HTERT RPE-1 (cell line): ENCODE results near the gene EMC10.
"Not testable (repeated sequence)": the region's sequence is repeated elsewhere in the genome, so short reads cannot be mapped to it uniquely, and the experiment has no call there.

Experiments used
- in situ Hi-C: fragments of 300-500 bp; cut with MboI; formaldehyde crosslinking; loops from 4 replicates; pipeline ENCODE4 v1.14.3; 2020; ENCODE audit warnings: low sequenced_read_pairs

Gene EMC10

DNA sequence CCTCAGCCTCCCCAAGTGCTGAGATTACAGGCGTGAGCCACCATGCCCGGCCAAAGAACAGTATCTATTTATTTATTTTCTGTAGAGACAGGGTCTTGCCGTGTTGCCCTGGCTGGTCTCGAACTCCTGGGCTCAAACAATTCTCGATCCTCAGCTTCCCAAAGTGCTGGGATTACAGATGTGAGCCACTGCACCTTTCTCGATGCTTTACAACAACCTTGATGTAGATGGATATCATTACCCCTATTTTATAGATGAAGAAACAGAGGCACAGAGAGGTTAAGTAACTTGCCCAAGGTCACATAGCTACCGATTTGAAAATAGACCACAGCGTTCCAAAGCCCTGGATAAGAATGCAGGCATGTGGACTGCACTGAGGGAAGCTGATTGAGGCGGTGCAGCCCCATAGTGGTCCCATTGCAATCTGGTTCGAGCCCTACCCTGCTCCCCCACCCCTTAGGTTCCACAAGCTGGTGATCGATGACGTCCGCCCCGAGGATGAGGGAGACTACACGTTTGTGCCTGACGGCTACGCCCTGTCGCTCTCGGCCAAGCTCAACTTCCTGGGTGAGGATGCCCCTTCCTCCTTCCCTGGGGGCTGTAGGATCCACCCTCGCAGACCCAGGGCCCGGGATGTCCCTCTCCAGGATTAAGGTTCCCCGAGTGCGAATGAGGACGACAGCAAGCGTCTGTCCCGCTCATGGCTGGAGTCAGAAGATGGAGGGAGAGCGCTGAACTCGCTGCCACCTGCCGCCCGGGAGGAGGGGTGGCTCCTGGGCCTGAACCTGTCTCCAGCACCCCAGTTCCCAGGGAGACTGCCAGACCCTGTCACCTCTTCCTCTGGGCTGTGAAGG is 25.7 kb upstream of the EMC10 start:
- in situ Hi-C loops = no loop called here

DNA sequence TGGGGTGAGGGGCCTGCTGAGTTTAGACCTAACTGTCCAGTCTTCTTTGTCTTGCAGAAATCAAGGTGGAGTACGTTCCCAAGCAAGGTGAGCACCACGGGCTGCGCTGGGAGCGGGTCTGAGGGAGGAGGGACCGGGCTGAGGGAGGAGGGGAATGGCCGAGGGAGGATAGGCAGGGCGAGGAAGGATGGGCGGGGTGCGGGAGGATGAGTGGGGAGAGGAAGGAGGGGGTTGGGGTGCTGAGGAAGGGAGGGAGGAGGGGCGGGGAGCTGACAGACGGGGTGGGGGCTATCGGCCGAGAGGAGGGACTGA is 25.1 kb upstream of the EMC10 start:
- in situ Hi-C loops = no loop called here

DNA sequence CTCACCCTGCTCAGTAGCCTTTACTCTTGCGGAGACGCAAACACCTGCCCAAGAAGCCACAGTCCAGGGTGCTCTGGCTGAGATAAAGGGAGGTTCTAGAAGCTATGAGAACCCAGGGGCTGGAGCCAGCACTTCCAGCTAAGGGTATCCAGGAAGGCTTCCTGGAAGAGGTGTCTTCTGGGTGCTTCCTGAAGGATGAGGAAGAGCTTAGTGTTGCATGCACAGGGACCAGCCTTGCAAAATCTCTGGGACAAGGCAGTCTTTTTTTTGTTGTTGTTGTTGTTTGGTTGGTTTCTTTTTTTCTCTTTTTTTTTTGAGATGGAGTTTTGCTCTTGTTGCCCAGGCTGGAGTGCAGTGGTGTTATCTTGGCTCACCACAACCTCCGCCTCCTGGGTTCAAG is 23.1 kb upstream of the EMC10 start:
- in situ Hi-C loops = no loop called here

DNA sequence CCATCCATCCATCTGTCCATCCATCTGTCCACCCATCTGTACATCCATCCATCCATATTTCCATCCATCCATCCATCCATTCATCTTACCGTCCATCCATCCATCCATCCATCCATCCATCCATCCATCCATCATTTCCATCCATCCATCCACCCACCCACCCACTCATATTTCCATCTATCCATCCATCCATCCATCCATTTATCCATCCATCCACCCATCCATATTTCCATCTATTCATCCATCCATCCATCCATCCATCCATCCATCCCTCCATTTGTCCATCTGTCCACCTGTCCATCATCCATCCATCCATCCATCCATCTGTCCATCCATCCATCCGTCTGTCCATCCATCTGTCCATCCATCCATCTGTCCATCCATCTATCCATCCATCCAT is 20.3 kb upstream of the EMC10 start:
- in situ Hi-C loops = no loop called here

DNA sequence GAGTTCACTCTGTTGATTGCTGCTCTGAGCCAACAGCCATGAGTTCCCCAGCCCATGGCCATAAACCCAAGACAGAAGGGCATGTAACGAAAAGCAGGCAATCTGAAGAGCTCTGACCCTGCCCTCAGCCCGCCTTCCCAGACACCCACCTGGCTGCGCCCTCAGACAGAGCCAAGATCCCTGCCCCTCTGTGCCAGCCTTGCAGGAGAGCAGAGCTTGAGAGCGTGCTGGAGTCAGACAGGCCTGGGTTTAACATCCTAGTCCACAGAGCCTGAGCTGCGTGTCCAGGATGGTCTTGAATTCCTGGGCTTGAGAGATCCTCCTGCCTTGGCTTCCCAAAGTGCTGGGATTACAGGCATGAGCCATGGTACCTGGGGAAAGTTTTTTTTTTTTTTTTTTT is 19.0 kb upstream of the EMC10 start:
- in situ Hi-C loops = no loop called here

DNA sequence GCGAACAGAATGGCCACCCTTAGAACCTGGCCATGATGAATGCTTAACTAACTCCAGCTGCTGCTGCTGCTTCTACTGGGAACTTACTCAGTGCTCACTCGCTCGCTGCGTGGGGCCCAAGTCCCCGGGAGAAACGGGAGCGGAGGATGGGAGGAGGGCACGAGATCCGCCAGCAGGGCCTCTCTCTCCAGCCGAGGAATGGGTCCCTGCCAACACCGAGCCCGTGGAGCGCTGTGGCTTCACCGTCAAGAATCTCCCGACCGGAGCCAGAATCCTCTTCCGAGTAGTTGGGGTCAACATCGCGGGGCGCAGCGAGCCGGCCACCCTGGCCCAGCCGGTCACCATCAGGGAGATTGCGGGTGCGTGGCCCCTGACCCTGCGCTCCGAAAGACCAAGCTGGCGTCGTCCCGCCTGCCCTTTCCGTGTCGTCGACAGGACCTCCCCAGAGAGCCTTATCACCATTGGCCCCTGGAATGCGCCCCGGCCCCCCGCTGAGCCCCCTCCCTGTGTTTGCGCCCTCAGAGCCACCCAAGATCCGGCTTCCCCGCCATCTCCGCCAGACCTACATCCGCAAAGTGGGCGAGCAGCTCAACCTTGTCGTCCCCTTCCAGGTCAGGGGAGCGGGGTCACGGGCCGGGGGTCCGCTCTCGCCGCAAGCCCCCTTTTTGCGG is 17.8 kb upstream of the EMC10 start:
- in situ Hi-C loops = no loop called here

DNA sequence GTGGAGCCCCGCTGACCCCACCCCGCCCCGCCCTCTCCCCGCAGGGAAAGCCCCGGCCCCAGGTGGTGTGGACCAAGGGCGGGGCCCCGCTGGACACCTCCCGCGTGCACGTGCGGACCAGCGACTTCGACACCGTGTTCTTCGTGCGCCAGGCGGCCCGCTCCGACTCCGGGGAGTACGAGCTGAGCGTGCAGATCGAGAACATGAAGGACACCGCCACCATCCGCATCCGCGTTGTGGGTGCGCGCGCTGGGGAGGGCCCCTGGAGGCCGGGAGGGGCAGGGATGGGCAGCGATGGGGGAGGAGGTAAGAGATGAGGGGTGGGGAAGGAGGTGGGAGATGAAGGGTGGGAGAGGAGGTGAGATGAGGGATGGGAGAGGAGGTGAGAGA is 17.2 kb upstream of the EMC10 start:
- in situ Hi-C loops = no loop called here

DNA sequence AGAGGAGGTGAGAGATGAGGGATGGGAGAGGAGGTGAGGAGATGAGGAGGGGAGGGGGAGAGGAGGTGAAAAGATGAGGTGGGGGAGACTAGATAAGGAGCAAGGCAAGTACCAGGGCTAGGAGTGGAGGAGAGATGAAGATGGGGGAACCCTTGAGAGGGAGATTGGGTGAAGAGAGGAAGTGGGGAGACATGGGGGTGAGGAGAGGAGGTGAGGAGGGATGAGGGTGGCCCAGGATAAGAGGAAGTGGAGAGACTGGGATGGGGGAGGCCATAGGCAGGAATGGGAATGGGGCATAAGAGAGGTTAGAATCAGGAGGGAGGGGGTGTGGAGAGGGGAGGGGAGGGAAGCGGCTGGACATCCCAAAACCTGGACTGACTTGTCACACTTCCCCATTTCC is 16.7 kb upstream of the EMC10 start:
- in situ Hi-C loops = no loop called here

DNA sequence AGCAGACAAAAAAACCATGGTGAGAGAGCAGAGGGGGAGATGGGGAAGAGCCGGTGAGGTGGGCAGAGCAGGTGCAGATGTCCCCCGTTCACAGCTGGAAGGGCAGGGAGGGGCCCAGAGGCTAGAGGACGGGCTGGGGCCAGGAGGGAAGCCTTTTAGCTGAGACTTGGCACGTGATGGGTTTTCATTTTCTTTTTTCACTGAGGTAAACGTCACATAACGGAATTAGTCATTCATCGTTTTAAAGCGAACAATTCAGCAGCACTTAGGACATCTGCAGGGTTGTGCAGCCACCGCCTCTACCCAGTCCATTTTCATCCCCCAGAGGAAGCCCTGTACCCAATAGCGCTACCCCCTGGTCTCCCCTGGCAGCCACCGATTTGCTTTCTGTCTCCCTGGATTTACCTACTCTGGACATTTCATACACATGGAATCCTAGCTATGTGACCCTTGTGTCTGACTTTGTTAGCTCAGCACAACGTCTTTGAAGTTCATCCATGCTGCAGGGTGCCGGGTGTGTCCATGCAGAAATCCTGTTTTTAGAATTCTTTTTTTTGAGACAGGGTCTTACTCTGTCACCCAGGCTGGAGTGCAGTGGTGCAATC is 16.0 kb upstream of the EMC10 start:
- in situ Hi-C loops = no loop called here

DNA sequence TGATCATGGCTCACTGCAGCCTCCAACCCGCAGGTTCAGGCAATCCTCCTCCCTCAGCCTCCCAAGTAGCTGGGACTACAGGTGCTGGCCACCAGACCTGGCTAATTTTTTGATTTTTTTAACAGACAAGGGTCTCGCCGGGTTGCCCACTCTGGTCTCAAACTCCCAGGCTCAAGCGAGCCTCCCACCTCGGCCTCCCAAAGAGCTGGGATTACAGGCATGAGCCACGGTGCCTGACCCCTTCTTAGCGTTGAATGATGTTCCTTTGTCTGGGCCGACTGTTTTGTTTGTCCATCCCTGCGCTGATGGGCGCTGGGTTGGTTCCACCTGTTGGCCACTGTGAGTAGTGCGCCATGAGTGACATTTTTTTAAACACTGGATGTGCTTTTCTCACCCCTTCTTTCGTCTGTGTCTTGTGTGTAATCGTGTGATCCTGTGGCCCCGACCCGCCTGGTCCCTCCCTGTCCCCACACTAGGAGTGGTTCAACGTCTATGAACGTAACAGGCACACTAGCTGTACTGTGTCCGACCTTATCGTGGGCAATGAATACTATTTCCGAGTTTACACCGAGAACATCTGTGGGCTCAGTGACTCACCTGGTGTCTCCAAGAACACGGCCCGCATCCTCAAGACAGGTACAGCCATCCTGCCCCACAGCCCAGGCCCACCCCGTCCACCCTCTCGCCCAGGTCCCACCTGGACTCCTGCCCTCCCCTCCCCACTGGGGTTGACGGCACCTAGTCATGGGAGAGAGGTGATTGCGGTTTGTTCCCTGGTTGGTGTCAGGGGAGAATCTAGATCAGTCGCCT is 15.0 kb upstream of the EMC10 start:
- in situ Hi-C loops = no loop called here

DNA sequence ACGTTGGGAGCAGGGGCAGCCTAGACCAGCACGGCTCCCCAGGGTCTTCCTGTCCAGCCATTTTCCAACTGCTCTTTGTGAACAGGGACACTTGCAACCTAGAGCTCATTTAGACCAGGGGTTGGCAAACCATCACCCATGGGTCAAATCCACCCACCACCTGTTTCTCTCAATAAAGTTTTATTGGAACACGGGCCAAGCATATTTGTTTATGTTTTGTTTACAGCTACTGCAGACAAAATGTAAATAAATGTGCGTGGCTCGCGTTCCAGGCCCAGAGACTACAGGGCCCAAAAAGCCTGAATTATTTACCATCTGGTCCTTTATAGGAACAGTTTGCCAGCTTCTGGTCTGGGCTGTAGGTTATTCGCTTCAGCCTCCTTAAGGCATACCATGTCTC is 13.3 kb upstream of the EMC10 start:
- in situ Hi-C loops = no loop called here

DNA sequence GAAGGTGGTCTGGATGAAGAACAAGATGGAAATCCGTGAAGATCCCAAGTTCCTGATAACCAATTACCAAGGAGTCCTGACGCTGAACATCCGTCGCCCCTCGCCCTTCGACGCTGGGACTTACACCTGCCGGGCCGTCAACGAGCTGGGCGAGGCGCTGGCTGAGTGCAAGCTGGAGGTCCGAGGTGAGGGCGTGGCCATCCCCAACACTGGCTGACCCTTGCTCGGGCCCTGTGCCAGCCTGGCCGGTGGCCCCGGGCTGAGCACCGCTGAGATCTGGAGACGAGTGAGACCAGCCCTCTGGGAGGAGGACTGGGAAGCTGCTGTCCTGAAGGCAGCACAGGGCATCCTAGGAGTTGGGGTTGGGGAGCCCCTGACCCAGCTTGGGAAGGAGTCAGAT is 12.0 kb upstream of the EMC10 start:
- in situ Hi-C loops = no loop called here

DNA sequence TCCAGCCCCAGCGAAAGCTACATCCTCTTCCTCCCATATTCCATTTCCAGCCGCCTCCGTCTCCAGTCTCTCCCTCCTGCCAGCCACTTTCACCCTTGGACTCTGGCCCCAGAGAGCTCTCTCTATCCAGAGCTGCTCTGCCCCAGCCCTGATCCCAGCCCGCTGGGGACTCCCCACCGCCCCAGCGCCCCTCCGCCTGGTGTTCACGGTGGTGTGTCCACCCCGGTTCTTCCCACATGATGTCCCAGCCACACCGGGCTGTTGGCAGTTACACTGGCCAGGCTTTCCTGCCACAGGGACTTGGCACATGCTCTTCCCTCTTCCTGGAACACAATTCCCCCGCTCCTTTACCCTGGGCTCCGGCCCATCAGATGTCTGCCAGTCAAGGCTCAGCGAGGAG is 11.3 kb upstream of the EMC10 start:
- in situ Hi-C loops = no loop called here

DNA sequence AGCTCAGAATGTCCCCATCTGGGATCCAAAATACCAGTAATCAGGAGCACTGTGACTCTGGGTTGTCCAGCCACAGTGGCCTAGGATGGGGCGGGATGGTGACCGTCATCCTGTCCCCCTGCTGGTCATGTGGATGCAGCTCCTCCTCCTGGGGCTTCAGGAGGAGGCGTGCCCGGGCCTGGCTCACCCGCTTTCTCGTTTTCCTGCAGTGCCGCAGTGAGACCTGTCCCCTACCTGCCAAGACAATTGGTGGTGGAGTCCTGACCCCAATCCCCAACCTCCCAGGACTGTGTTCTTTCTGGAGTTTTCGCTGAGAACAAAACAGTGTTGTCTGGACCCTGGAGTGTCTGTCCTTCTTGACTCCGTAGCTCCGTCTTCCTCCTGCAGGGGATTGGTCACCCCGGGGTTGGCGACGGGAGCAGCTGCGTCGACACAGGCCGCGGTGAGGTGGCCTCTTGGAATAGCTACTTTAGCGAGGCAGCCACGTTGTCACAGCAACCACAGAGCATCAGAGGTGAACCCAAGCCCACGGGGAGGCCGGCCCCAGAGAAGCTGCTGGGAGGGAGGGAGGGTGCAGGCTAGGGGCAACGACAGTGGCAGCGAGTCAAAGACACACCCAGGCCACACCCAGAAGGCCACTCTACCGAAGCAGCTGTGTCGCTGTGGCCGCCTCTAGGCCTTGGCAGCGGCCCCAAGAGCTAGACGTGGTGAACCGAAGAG is 10.2 kb upstream of the EMC10 start:
- in situ Hi-C loops = no loop called here

DNA sequence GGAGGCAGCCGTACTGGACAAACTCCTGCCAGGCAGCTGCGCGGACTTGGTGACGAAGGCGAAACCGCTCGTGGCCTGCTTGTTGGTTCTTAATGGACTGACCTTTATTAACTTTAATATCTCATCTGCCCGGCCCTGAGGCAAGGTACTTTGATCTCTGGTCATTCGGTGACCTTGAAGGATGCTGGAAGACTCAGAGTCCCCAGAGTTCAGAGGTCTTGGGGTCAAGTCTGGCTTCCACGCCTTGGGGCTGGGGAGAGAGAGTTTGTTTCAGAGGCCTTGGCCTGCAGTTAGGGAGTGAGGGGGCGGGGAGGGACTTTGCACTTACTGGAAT is 9.6 kb upstream of the EMC10 start:
- in situ Hi-C loops = no loop called here

DNA sequence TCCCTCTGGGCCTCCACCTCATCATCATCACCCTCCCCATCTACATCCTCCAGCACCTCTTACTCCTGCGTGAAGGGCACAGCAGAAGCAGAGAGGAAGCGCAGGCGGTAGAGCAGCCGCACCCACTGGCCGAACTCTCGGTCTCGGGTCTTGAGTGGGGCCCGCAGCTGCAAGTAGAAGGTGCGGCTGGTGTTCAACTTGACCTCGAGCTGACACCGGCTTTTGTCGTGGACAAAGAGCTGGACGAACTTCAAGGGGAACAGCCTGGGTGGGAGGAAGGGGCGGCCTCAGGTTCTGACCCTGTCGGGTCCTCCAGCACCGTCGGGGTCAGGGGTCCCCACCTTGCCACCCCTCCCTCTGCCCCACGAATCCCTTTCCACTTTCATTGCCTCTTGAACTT is 8.7 kb upstream of the EMC10 start:
- in situ Hi-C loops = no loop called here

DNA sequence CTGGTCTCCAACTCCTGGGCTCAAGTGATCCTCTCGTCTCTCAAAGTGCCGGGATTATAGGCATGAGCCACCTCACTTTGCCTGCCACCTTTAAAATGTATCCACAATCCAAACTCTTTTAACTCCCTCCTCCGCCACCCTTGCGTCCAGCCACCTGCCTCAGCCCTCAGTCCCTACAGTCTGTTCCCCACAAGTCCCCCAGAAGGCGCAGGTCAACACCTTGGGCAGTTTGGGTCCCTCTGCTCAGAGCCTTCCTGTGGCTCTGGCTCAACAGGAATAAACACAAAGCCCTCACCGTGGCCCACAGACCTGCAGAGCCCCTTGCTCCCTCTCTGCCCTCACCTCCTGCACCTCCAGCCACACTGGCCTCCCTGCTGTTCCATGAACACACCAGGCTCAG is 7.5 kb upstream of the EMC10 start:
- in situ Hi-C loops = no loop called here

DNA sequence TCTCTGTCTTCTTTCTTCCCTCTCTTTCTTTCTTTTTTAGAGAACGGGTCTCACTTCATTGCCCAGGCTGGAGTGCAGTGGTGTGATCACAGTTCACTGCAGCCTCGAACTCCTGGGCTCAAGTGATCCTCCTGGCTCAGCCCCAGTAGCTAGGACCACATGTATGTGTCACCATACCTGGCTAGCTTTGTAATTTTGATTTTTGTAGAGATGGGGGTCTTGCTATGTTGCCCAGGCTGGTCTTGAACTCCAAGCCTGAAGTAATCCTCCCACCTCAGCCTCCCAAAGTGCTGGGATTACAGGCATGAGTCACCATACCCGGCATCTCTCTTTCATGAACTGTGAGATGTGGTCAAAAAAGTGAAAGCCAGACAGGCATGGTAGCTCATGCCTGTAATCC is 3.0 kb upstream of the EMC10 start:
- in situ Hi-C loops = not testable (repeated sequence)

DNA sequence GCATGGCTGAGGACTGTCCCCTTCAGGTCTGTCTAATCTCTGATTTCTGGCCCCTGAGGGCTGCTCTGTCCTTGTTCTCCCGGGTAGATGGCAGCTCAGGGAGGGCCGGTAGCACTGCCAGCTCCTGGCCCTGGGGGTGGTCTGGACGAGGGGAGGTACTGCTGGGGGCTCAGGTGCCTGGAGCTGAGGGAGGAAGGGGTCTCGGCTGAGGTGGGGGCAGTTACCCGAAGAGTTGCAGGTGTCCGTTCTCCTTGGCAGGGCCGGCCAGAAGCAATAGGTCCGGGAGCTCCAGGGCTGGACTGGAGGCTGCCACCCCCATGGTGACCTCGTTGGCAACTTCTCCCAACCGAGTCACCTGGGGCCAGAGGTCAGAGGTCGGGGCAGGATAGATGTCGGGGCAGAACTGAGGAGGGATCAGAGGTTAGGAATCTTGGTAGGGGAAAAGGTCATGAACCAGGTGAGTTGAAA is 1.2 kb upstream of the EMC10 start:
- in situ Hi-C loops = no loop called here

DNA sequence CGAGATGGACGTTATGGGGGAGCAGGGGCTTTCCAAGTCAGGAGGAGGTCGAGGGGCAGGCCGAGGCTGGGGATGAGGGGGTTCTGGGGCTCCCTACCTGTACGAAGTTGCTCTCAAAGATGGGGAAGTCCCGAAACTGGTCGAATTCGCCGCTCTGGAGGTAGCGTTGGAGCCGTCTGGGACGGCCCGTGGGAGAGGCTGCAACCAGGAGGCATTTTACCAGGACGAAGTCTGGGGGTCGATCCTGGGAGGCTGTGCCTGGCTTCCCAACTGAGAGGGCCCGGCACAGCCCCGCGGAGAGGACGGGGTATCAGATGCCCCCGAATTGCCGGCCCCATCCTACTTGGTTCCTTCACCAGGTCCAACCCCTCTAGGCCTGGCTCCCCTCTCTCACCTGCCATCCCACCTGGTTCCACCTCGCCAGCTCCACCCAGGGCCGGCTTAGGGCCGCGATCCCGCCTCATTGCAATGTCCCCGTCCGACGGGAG is 527 bp upstream of the EMC10 start:
- in situ Hi-C loops = no loop called here

DNA sequence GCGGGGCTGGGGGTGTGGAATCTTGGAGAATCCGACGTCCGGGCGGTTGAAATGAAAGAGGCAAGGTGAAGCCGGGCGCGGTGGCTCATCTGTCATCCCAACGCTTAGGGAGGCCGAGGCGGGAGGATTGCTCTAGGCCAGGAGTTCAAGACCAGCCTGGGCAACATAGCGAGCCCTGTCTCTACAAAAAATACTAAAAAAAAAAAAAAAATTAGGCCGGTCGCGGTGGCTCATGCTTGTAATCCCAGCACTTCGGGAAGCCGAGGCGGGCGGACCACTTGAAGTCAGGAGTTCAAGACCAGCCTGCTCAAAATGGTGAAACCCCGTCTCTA is 566 bp downstream of the EMC10 start:
- in situ Hi-C loops = no loop called here
